Esophagus muscularis mucosa (tissue), 4 donors: ENCODE results near the gene DYTN. TPM values are rescaled to one million over a fixed set of nuclear protein-coding genes. Genes with fewer than 3 reads are reported as not detected.

Source experiments
- DNase-seq: peaks from one replicate; pipeline ENCODE4 v3.0.0-alpha.2; 2017; ENCODE audit errors: extremely low spot score
- H3K27ac ChIP-seq, 4 donors: fragments of 200-600 bp; sonication (generic); replicated peaks in 1 of 4; 1 replicate in 3 of 4; 2 replicates in 1 of 4; pipeline ENCODE4 v1.5.1; 2016 to 2019; ENCODE audit warnings: mild to moderate bottlenecking in 1 of 4
- H3K27me3 ChIP-seq, 4 donors: fragments of 200-600 bp; sonication (generic); one replicate each; pipeline versions ENCODE4 v1.5.1 to v1.6.0; 2016 to 2019
- H3K36me3 ChIP-seq, 4 donors: fragments of 200-600 bp; sonication (generic); one replicate each; pipeline ENCODE4 v1.5.1; 2016 to 2019
- H3K4me1 ChIP-seq, 4 donors: fragments of 200-600 bp; sonication (generic); one replicate each; pipeline ENCODE4 v1.5.1; 2016 to 2019
- H3K4me3 ChIP-seq, 4 donors: fragments of 200-600 bp; sonication (generic); 1 replicate in 2 of 4; 2 replicates in 2 of 4; pipeline ENCODE4 v1.5.1; 2016 to 2019; ENCODE audit warnings: mild to moderate bottlenecking in 4 of 4, moderate library complexity in 1 of 4
- H3K9me3 ChIP-seq, 4 donors: fragments of 200-600 bp; sonication (generic); 1 replicate in 3 of 4; 2 replicates in 1 of 4; pipeline ENCODE4 v1.5.1; 2016 to 2019
- EP300 ChIP-seq: sonication (generic); formaldehyde crosslinking; IDR thresholded peaks from one replicate; pipeline ENCODE4 v1.6.1; 2017; ENCODE audit warnings: antibody characterized with exemption
- POLR2A ChIP-seq: fragments of 450-650 bp; IDR thresholded peaks from one replicate; pipeline ENCODE4 v1.6.1; 2017; ENCODE audit warnings: antibody characterized with exemption, moderate library complexity, mild to moderate bottlenecking, low read depth
- POLR2AphosphoS5 ChIP-seq, 2 donors: sonication (generic); formaldehyde crosslinking; IDR thresholded peaks; one replicate each; pipeline ENCODE4 v1.6.1; 2017; ENCODE audit warnings: antibody characterized with exemption in 2 of 2
- WGBS: methylation state at CpG from one replicate; pipeline ENCODE4 v1.1.5; 2018; 5-methylcytosine and 5-hydroxymethylcytosine counted together
- intact Hi-C: fragments of 100-400 bp; cut with DNase I; formaldehyde crosslinking; loops from one replicate; pipeline ENCODE4 v1.15.1; 2023
- total RNA-seq, 4 donors: library from RNA; depleted of rRNA; stranded (reverse); fragments of >200 nt; gene quantifications; one replicate each; pipeline versions ENCODE4 v1.1.0 to v1.2.1, GENCODE V29; 2016
- TF ChIP-seq, protein P1 (sequence below), 3 experiments: fragments of 200-600 bp in 2 of 3; fragments of 450-650 bp in 1 of 3; sonication (generic) in 2 of 3; IDR thresholded peaks; one replicate each; pipeline ENCODE4 v1.5.1; 2017 to 2019; ENCODE audit warnings: antibody characterized with exemption in 3 of 3, mild to moderate bottlenecking in 2 of 3, moderate library complexity in 1 of 3

The DYTN gene, protein sequence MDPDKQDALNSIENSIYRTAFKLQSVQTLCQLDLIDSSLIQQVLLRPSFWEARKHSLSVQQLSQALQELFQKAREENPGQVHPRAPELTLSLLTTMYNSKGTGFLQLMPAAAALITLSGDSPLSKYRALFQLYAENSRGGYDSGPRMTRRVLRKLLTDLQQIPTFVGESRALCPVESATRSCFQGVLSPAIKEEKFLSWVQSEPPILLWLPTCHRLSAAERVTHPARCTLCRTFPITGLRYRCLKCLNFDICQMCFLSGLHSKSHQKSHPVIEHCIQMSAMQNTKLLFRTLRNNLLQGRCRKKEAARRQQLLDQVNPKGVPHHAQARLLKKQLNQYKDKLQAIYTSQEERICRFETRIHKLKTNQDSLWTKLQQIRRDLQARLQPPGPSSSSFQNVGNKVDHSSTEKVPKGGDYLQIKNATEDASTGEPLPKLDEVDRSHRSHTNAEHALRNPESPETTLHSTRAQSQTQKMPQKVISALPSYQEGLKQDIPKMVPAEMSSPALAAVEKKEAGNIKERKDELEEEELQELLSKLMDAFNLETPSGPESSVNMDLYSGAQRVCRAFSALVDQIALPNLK
- total RNA-seq: not detected

DNA sequence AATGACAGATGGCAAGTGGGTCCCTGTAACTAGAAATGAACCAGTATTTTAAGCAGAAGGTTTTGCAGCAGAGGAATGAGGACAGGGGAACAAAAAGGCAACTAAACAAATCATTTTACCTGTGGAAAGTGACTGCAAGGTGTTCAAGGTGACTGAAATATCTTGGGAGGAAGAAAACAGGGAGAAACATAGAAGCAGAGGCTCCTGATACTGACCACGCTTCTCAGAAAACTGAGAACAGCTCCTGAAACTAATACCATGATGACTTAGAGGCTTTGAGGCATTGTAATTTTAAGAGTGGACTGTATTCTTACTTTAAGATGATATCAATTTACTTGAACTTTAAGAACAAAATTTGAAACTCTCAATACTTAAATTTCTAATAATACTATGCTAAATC is at the start of gene DYTN:
Gene DYTN (minus strand): TSS at position 101 of the 400 bp plus-strand sequence. CDS start 117 bp downstream, outside the sequence.
- intact Hi-C loops: no loop called here
- H3K4me1 ChIP-seq: no peaks in the 10 kb centered on the region
- no peak within 1 kb of the TSS for H3K27ac ChIP-seq
- no peak within 1 kb of the TSS for H3K4me3 ChIP-seq
- WGBS: 67% methylated on average over 1 of the region's 1 CpG
- no peaks in the 10 kb centered on the region for H3K36me3 ChIP-seq
- no peak for DNase-seq
- peaks cover 0 to 9% (median 0%) of the 10 kb centered on the region in 4 donors for H3K27me3 ChIP-seq
- no peaks in the 10 kb centered on the region for H3K9me3 ChIP-seq
- TF ChIP-seq, protein P1, sequence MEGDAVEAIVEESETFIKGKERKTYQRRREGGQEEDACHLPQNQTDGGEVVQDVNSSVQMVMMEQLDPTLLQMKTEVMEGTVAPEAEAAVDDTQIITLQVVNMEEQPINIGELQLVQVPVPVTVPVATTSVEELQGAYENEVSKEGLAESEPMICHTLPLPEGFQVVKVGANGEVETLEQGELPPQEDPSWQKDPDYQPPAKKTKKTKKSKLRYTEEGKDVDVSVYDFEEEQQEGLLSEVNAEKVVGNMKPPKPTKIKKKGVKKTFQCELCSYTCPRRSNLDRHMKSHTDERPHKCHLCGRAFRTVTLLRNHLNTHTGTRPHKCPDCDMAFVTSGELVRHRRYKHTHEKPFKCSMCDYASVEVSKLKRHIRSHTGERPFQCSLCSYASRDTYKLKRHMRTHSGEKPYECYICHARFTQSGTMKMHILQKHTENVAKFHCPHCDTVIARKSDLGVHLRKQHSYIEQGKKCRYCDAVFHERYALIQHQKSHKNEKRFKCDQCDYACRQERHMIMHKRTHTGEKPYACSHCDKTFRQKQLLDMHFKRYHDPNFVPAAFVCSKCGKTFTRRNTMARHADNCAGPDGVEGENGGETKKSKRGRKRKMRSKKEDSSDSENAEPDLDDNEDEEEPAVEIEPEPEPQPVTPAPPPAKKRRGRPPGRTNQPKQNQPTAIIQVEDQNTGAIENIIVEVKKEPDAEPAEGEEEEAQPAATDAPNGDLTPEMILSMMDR (IDR thresholded peaks at IDR 0.05): no peak
- TF ChIP-seq POLR2AphosphoS5 (IDR thresholded peaks at IDR 0.05): no peak

DNA sequence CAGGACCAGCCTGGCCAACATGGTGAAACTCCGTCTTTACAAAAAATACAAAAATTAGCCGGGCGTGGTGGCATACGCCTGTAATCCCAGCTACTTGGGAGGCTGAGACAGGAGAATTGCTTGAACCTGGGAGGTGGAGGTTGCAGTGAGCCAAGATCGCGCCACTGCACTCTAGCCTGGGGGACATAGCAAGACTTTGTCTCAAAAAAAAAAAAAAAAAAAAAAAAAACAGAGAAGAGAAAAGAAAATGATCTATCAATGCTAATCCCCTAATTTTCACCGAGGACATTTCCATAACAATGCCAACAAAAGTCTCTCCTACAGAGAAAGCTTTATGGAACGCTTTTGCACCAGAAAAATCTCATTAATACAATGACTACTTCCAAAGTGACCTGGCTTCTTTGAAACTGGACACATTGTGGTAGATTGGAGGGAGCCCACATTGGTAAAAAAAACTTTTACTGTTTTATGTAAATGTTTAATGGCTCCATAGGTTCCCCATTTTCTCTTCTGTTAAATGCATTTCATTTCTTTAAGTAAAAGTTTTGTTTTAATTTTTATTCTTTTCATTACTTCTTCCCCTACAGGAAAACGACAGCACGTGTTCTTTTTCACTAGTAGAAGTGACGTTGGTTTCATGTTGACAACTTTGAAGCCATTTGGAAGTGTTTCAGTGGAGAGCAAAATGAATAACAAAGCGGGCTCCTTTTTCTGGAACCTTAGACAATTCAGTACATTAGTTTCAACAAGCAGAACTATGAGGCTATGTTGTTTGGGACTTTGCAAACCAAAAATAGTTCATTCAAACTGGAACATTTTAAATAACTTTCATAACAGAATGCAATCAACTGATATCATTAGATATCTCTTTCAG is 48.1 kb upstream of the DYTN start:
- H3K27ac ChIP-seq: peak overlapping the region; percentile 82 to 89 (median 87)
- no peak for DNase-seq

DNA sequence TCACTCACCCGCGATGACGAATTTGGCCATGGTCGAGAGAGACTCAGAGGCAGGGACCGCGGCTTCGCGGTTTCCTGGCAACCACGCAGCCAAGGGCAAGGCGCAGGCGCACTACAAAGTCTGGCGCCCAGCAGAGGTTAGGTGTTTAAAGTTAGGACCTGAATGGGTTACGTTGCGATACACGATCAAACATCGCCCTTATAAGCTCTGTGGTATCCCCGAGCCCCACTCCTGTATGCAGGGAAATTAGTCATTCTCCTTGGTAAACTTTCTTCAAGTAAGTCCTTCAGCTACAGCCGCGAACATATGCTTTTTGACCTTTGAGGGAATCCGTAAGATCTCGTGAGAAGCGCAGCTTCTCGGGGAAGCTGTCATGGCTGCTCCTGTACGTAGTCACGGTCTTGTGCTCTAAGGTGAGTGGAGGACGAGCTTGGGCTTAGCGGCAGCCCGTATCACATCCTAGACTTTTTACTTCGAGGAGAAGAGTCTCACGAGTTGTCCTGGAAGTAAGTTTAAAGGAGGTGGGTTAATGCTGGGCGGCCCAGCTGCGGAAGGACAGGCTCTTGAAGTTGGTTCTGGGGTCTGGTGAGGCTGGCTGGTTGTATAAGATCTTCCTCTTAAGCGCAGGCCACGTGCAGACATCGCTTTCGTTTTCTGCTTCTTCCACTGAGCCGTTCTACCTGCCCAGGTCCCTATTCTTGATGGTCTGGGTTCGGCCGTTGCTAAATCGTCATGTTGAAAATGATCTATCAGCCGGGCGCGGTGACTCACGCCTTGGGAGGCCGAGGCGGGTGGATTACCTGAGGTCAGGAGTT is 47.3 kb upstream of the DYTN start, which contains the start of the genes FASTKD2 and MDH1B:
Gene FASTKD2 (plus strand): TSS at position 365 of the 815 bp plus-strand sequence. CDS start 1,088 bp downstream, outside the sequence.
Gene MDH1B (minus strand): TSS at position 87 of the 815 bp plus-strand sequence. CDS start 57 bp downstream, at position 30.
- Histone ChIP-seq H3K4me3 (peak within 1 kb of the TSS; percentile 74 to 85 (median 76)), H3K4me1 (peaks cover 30 to 43% (median 42%) of the 10 kb centered on the region in 4 donors), H3K9me3 (no peaks in the 10 kb centered on the region), H3K27ac (peak within 1 kb of the TSS; percentile 82 to 89 (median 87)), H3K27me3 (no peaks in the 10 kb centered on the region), H3K36me3 (peaks cover 4 to 13% (median 6%) of the 10 kb centered on the region in 4 donors)
- under 1% methylated on average over 34 of the region's 46 CpGs for WGBS
- TF ChIP-seq POLR2A (peak; percentile 10), POLR2AphosphoS5 (IDR thresholded peaks at IDR 0.05) (peak; percentile 85 to 91), EP300 (no peak)
- intact Hi-C loops: loop anchor here (10.0 kb wide), 1 partner anchor 71 kb away; no protein-coding TSS in a partner anchor
- DNase-seq: peak; percentile 97

More for the DNA sequence above, 48.1 kb upstream of the DYTN start:
- H3K4me3 ChIP-seq: peak overlapping the region; percentile 74 to 85 (median 76)
- H3K9me3 ChIP-seq: no peaks in the 10 kb centered on the region
- TF ChIP-seq, protein P1 (IDR thresholded peaks at IDR 0.05): no peak
- no peak for TF ChIP-seq EP300
- no peak for TF ChIP-seq POLR2A
- TF ChIP-seq POLR2AphosphoS5 (IDR thresholded peaks at IDR 0.05): no peak
- 38% methylated on average over 12 of the region's 12 CpGs for WGBS
- H3K36me3 ChIP-seq: peaks cover 10 to 22% (median 13%) of the 10 kb centered on the region in 4 donors
- H3K4me1 ChIP-seq: peaks cover 30 to 43% (median 42%) of the 10 kb centered on the region in 4 donors
- no peaks in the 10 kb centered on the region for H3K27me3 ChIP-seq
- intact Hi-C loops: loop anchor here (10.0 kb wide), 1 partner anchor 71 kb away; no protein-coding TSS in a partner anchor

DNA sequence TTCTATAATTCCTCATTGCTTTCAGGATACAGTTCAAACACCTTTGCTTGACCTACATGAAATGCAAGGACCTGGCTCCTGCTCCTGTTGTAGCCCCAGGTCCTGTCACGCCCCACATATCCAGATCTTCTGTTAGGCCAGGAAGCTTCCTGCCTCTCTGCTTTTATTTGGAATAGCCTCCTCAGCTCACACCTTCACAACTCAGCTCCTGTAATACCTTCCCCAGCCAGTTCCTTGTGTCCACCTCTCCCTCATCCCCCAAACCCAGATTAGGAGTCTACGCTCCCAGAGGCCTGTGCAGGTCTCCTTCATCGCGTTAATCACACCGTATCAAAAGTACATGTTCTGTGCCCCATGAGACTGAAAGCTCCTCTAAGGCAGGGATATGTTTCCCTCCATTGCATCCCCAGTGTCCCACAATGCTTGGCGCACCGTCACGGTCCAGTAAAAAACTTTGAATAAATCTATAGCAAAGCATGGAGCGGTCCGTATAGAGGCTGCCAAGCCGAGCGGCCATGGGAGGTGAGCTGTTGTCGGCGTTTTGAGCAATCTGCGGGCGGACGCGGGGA is 46.6 kb upstream of the DYTN start:
- Histone ChIP-seq H3K9me3 (no peaks in the 10 kb centered on the region), H3K27me3 (no peaks in the 10 kb centered on the region), H3K4me3 (peak overlapping the region; percentile 74 to 85 (median 76)), H3K4me1 (peaks cover 30 to 43% (median 42%) of the 10 kb centered on the region in 4 donors), H3K27ac (peak overlapping the region; percentile 82 to 89 (median 87)), H3K36me3 (peaks cover 0 to 8% (median 4%) of the 10 kb centered on the region in 4 donors)
- DNase-seq: no peak
- intact Hi-C loops: loop anchor here (10.0 kb wide), 1 partner anchor 70 kb away; no protein-coding TSS in a partner anchor
- 16% methylated on average over 11 of the region's 18 CpGs for WGBS
- TF ChIP-seq EP300 (no peak), POLR2A (no peak), POLR2AphosphoS5 (IDR thresholded peaks at IDR 0.05) (no peak)
- TF ChIP-seq, protein P1 (IDR thresholded peaks at IDR 0.05): no peak
